Measurements from ENCODE around the gene TENT5C.
A peak's percentile ranks its signal among the peaks of the same experiment; 100 is the strongest.

The TENT5C gene

GRCh38 chr1:117594261-117594990, 11.4 kb upstream of the TENT5C start:
- no peak for DNase-seq

- no peak for DNase-seq
Observed at GRCh38 chr1:117596023-117596720, 9.7 kb upstream of the TENT5C start.

DNA sequence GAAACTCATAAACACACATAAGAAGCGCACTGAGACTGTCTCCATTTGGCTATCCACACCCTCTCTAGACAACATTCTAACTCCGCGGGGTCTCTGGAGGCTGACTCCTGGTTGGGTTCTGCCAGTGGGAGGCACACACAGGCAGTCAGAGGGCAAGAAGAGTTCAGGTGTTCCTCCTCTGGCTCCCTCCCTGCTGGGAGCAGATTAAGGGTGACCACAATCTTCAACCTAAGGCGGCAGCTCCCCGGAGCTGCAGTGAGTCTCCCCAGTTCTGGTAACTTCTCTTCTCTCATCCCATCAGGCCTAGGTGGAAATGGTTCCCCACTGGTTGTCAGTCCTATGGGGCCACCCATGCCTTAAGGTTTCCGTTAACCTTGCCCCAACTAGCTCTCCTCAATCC, 7.4 kb upstream of the TENT5C start:
- DNase-seq = no peak

DNA sequence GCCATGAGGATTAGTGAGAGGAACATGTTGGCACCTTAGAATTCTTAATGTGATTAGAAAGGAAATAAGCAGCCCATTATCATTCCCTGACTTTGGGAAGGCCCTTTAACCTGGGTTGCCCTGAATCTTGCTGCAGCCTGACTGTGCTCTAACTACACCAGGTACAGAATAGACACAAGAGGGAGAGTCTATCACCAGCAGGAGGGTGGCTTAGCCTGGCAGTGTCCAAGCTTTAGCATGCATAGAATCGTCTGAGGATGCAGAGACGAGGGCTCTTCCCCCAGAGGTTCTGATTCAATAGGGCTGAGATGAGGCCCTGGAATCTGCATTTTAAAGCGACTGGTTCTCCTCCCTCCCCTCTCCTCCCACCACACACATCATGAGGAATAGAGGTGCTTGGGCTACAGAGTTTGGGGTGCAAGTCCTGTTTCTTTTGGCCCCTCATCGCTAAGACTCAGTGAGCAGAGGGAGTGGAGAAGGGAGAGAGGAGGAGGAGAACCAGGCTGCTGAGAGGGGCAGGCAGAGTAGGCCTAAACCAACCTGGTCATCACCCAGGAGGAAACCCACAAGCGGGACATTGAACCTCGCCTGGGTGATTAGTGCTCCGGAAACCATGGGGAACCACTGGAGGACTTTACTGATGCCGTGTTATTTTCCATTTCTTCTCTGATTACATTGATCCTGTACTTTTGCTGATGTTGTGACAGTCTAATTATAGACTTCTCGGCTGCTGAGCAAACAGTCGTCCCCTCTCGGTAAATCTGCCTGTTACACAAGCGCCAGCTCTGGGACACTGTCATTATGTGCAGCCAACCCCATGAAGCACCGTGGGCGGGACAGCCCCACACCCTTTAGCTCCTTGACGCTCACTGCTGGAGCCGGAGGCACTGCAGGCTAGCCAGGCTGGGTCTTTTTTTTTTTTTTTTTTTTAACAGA, 6.3 kb upstream of the TENT5C start:
- no peak for DNase-seq

- no peak for DNase-seq
Observed at GRCh38 chr1:117600325-117600943, 5.4 kb upstream of the TENT5C start.

GRCh38 chr1:117600966-117601365, 4.9 kb upstream of the TENT5C start:
- no peak for DNase-seq

DNA sequence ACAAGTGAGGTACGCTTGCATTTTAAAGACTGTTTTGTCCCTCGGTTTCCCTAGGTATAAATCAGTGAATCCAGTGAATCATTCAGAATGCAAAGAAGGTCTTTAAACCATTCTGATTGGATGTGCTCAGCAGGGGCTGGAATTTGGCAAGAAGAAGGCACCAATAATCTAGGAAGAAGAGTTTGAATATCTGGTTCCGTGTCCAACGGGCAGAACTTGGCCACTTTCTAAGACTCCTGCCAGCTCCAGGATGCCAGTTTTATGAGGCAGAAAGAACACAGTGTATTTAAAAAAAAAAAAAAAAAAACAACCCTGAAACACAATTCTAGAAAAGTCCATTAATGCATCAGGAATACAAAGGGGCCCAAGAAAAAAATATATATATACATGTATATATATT, 3.0 kb upstream of the TENT5C start:
- DNase-seq = no peak

DNA sequence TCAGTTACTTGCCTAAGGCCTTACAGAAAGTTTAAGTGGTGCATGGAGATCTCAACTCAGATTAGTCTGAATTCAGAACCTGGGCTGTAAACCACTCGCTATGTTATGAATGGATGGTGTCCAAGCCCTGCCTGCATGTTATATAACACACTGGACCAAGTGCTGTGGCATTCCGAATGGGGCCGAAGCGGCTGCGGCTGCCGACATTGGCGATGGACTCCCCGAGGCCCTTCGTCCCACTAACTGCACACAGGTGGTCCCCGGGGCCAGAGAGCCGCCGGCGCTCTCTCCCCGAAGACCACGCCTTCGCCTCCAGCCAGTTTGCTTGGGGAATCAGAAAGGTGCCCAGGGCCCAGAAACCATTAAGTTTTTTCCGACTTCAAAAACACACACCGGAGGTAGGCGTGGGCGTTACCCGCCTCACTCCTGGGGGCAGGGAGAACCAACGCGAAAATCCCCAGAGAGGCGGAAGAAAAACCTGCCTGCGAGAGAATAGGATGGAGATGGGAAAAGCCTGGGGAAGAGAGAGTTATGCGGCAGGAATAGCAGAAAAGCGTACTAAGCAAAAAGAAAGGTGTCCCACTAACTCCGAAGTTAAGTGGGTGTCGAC, 579 bp upstream of the TENT5C start:
- no peak for DNase-seq

DNA sequence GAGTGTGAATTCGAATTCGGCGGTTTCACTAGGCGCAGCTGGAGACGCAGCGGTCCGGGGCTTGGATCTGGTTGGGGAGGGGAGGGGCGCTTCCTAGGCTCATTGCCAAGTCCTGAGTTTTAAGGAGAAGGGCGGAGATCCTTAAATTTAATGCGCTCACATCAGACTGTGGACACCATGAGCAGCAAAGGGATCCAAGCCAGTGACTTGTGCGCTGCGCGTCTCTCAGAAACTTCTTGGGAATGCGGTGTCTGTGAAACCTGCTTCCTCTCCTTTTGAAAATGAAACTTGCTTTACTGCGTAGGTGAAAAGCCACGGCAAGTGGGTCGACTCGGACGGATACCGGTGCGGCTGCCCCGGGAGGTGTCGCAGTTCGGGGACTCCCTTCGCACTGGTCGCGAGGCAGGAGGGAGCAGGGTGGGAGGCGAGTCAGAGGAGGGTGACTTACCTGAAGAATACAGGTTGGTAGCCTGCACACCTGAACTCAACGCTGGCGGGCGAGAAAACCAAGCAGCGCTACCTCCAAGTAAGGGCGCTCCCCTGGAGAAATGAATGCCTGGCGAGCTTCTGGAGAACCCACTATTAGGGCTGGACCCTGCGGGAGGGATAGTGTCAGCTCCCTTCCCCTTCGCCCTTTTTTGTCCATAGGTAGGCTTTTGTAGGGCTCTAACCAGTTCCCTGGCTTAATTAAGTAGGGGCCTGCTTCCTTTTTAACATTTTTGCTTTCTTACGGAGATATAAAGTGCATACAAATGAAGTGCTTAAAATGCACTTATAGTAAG, 992 bp downstream of the TENT5C start:
- DNase-seq = no peak

DNA sequence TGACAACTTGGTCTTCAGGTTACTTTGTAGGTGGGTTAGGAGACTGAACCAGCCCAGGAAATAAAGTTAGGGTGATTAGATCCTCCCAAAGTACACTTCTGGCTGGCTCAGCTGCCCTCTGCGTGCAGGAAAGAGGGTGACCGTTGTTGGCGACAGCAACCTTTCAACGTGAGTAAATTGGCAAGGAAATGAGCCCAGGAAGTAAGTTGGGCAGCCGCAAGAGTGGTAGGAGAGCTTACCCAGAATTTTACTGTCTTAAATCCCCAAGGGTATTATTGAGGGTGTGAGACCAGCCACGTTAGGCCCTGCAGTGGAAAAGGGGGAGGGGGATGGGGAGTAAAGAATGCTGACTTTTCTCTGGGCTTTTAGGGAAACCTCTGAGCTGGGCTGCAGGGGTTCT, 1.6 kb downstream of the TENT5C start:
- peak; percentile 28 for DNase-seq

DNA sequence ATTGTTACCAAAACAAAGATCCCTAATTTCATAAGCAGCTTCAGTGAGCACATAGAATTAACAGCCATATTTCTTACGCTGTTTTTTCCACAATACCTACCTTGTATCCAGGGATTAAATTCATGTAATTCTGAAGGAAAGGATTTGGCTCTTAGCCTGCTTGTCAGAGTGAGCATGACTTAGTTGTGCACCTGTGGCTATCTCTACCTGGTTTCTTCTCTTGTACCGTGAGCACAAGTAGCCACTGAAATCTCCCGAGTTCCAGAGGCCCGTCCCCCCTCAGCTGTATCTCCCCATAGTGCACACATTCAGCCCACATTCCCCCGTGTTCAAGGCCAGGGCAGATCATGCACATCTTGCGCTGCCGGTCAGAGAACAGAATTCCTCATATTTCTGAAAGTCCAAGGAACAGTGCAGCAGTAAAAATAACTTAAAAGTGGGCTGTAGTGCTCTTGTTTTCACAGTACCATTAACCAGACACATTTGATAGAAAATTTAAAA, 2.3 kb downstream of the TENT5C start:
- no peak for DNase-seq

GRCh38 chr1:117608758-117609157, 2.9 kb downstream of the TENT5C start:
- DNase-seq = no peak

GRCh38 chr1:117609471-117609911, 3.6 kb downstream of the TENT5C start:
- DNase-seq = no peak

DNA sequence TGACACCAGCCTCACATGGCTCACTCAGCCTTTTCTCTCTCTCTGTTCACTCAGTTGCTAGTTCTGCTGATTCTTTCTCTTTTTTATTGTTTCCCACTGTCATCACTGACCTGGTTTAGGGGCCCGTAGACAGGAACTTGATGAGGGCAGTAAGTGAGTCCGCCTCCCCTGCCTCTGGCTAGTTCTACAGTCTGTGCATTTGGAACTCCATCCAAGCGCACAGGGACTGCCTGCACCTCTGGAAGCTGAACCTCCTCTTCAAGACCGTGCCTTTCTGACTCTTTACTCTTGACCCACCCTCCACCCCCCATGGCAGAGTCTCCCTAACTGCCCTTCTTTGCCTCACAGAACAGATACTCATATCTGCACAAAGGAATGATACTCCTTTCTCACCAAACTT, 4.2 kb downstream of the TENT5C start:
- no peak for DNase-seq

- no peak for DNase-seq
Observed at GRCh38 chr1:117611121-117611601, 5.3 kb downstream of the TENT5C start.

DNA sequence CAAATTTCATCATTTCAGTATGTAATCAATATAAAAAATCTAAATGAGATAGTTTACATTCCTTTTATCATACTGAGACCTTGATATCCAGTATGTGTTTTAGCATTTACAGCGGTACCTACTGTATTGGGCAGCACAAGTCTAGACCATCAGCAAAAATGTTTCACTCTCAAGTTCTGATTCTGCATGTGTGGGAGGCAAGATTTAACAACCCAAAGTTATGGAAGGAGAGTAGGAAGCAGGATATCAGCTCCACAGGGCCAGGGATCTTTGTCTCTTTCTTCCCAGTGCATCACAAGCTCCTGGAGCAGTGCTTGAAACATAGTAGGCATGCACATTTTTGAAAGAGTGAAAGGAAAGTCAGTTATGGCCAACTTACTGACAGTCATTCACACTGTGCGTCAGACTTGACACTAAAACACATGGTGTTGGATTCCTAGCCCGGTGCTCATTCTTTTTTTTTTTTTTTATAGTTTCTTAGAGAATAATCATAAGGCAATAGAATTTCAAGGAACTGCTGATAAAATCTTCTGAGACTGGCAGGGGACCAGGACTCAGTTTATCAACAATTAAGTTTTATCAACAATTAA, 6.1 kb downstream of the TENT5C start:
- no peak for DNase-seq

GRCh38 chr1:117612517-117613248, 6.8 kb downstream of the TENT5C start:
- DNase-seq = no peak

DNA sequence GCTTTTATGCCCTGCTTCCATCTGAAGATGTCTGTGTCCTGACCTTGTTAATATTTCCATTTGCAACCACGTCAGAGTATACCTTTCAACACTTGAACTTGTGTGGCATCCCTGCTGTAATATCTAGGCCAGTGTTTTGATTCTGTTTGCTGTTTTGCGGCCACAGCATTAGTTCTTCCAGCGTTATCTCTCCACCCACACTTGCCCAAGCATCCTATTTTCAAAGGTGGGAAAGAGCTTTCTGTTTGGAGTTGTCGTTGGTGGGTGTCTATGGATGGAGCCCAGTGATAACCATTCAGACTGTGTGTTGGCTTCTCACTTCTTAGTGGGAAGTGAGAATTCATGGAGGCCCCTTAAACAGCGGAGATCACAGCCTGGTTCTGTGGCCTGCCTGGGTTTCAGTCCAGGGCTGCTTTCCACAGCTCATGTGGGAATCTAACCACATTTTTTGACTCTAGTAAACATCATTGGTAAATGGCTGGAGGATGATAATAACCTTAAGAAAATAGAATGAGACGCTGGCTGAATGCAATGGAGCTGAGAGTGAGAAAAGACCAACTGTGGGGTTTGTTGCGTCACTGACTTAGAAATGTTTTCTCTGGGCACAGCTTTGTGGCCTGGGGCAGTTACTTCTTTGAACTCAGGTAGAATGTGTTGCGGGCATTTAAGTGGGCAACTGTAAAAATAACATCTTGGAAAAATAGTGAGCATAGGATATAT, 7.6 kb downstream of the TENT5C start:
- DNase-seq = no peak

GRCh38 chr1:117613969-117614729, 8.3 kb downstream of the TENT5C start:
- no peak for DNase-seq
